HL-60 (cell line): ENCODE results near the gene SYT12.

ENCODE experiments used
- DNase-seq, 2 experiments: peaks; one replicate each; pipeline ENCODE4 v3.0.0-alpha.2; 2010 to 2020; ENCODE audit warnings: low read depth in 1 of 2, low spot score in 1 of 2
- H3K27ac ChIP-seq: fragments of 250-450 bp; sonication (Bioruptor Pico); replicated peaks from 2 replicates; pipeline ENCODE4 v1.5.1; 2020; ENCODE audit warnings: mild to moderate bottlenecking, moderate library complexity
- H3K27me3 ChIP-seq: fragments of 250-450 bp; sonication (Bioruptor Pico); 2 replicates; pipeline ENCODE4 v1.5.1; 2021; ENCODE audit warnings: mild to moderate bottlenecking, moderate library complexity; ENCODE audit not compliant: insufficient read depth, poor library complexity, severe bottlenecking
- H3K4me3 ChIP-seq: replicated peaks from 2 replicates; pipeline ENCODE4 v1.5.1; 2011; ENCODE audit warnings: mild to moderate bottlenecking, control low read depth, low read length; ENCODE audit not compliant: insufficient read depth
- GABPA ChIP-seq: IDR thresholded peaks from 2 replicates; pipeline ENCODE4 v1.6.1; 2012; ENCODE audit warnings: low read depth
- POLR2AphosphoS5 ChIP-seq: IDR thresholded peaks from 2 replicates; pipeline ENCODE4 v1.6.1; 2012; ENCODE audit warnings: low read depth
- SPI1 ChIP-seq: IDR thresholded peaks from 2 replicates; pipeline ENCODE4 v1.6.1; 2012; ENCODE audit warnings: low read depth, mild to moderate bottlenecking, borderline replicate concordance
- TF ChIP-seq, protein P1 (sequence below): IDR thresholded peaks from 2 replicates; pipeline ENCODE4 v1.6.1; 2012; ENCODE audit warnings: low read depth; ENCODE audit not compliant: insufficient replicate concordance
- TF ChIP-seq, protein P2 (sequence below): IDR thresholded peaks from one replicate; pipeline ENCODE4 v1.5.1; 2011; ENCODE audit warnings: low read length, control low read depth, inconsistent platforms; ENCODE audit not compliant: insufficient read depth

The SYT12 gene

DNA sequence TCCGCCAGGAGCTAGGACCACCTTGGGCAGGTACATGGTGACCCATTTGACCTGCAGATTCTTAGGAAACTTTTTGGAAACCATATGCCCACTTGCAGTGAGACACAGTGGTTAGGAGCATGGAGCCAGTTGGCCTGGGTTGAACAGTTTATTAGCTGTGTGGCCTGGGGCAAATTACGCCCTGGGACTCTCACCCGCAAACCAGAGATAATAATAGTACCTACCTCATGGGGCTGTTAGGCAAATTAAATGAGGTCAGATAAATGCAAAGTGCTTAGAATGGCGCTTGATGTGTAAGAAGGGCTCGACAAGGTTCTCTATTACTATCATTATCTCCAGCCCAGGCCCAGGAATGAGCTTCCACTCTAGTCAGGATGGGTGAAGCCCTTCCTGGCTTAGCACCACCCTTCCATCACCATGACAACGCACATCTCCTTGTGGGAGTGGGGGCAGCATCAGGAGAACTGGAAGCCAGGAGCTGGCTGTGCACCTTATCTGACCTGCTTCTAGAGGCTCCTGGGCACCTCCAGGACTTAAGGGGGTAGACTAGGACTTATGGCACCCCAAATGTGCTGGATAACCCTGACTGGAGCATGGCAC, 5.1 kb downstream of the SYT12 start:
- H3K27ac ChIP-seq = no peak overlapping the region
- TF ChIP-seq GABPA (no peak), POLR2AphosphoS5 (no peak), SPI1 (no peak)
- TF ChIP-seq, protein P1, sequence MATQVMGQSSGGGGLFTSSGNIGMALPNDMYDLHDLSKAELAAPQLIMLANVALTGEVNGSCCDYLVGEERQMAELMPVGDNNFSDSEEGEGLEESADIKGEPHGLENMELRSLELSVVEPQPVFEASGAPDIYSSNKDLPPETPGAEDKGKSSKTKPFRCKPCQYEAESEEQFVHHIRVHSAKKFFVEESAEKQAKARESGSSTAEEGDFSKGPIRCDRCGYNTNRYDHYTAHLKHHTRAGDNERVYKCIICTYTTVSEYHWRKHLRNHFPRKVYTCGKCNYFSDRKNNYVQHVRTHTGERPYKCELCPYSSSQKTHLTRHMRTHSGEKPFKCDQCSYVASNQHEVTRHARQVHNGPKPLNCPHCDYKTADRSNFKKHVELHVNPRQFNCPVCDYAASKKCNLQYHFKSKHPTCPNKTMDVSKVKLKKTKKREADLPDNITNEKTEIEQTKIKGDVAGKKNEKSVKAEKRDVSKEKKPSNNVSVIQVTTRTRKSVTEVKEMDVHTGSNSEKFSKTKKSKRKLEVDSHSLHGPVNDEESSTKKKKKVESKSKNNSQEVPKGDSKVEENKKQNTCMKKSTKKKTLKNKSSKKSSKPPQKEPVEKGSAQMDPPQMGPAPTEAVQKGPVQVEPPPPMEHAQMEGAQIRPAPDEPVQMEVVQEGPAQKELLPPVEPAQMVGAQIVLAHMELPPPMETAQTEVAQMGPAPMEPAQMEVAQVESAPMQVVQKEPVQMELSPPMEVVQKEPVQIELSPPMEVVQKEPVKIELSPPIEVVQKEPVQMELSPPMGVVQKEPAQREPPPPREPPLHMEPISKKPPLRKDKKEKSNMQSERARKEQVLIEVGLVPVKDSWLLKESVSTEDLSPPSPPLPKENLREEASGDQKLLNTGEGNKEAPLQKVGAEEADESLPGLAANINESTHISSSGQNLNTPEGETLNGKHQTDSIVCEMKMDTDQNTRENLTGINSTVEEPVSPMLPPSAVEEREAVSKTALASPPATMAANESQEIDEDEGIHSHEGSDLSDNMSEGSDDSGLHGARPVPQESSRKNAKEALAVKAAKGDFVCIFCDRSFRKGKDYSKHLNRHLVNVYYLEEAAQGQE = no peak
- TF ChIP-seq, protein P2, sequence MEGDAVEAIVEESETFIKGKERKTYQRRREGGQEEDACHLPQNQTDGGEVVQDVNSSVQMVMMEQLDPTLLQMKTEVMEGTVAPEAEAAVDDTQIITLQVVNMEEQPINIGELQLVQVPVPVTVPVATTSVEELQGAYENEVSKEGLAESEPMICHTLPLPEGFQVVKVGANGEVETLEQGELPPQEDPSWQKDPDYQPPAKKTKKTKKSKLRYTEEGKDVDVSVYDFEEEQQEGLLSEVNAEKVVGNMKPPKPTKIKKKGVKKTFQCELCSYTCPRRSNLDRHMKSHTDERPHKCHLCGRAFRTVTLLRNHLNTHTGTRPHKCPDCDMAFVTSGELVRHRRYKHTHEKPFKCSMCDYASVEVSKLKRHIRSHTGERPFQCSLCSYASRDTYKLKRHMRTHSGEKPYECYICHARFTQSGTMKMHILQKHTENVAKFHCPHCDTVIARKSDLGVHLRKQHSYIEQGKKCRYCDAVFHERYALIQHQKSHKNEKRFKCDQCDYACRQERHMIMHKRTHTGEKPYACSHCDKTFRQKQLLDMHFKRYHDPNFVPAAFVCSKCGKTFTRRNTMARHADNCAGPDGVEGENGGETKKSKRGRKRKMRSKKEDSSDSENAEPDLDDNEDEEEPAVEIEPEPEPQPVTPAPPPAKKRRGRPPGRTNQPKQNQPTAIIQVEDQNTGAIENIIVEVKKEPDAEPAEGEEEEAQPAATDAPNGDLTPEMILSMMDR = no peak
- no peak for DNase-seq
- peaks cover 57% of the 10 kb centered on the region for H3K27me3 ChIP-seq
- no peak overlapping the region for H3K4me3 ChIP-seq

DNA sequence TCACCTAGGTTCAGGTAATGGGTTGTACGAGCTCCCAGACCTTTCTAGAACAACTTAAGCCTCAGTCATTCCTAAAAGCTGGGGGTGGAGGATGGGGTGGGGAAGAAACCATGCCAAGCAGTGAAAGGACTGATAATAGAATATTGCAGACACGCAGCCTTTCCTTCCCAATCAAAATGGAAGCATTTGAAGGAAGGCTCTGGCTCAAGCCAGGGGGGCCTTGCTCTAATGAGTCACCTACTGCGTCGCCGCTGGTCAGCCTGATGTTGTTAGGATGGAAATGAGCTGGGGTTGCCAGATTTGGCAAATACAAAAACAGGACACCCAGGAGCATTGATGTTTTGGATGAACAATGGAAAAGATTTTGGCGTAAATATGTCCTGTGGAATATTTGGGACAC, 6.2 kb downstream of the SYT12 start:
- no peak overlapping the region for H3K4me3 ChIP-seq
- TF ChIP-seq, protein P1 = no peak
- TF ChIP-seq, protein P2 = no peak
- TF ChIP-seq SPI1 (no peak), GABPA (no peak), POLR2AphosphoS5 (no peak)
- H3K27ac ChIP-seq = no peak overlapping the region
- DNase-seq = no peak
- peaks cover 50% of the 10 kb centered on the region for H3K27me3 ChIP-seq

DNA sequence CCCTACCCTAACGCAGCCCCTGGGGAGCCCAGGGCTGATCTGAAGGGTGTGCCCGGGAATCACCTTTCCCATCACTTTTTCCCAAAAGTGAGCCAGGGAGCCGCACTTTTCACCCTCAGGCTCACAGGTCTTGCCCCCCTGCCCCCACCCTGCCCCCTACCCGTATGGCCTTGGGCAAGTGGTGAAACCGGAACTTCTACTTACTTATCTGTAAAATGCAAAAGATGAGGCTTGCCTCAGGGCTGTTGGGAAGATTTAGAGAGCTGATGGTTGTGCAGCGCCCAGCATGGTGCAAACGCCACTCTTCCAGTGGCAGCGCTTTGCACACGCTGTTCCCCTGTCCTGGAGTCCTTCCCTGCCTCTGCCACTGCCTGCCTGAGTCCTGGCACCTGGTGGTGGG, 8.0 kb downstream of the SYT12 start:
- Histone ChIP-seq H3K27me3 (peaks cover 31% of the 10 kb centered on the region), H3K27ac (no peak overlapping the region), H3K4me3 (no peak overlapping the region)
- no peak for DNase-seq
- TF ChIP-seq POLR2AphosphoS5 = no peak
- no peak for TF ChIP-seq GABPA
- TF ChIP-seq, protein P2 = no peak
- TF ChIP-seq, protein P1 = no peak
- TF ChIP-seq SPI1 = no peak
